ENCODE results near the gene TEX2. TPM values are rescaled to one million over a fixed set of nuclear protein-coding genes. Genes with fewer than 3 reads are reported as not detected.

Gene TEX2
- total RNA-seq, 1 experiment from 2014 or later = 20.1 TPM

- no TSS peak for BruUV-seq (replicated peaks)
- Histone ChIP-seq H3K27me3 (ENCODE audit: control insufficient read depth, insufficient read depth, low read length) (no peaks in the 10 kb centered on the region), H3K4me1 (ENCODE audit: control insufficient read depth, insufficient read depth, low read length) (peaks cover 10% of the 10 kb centered on the region), H3K27ac (ENCODE audit: low read length) (no peak overlapping the region), H3K9me3 (ENCODE audit: control insufficient read depth, insufficient read depth, low read depth, low read length) (no peaks in the 10 kb centered on the region), H3K4me3 (ENCODE audit: low read depth in 2 of 2, low read length in 2 of 2) (no peak overlapping the region), H3K36me3 (ENCODE audit: control insufficient read depth, insufficient read depth, low read length) (peaks cover 5% of the 10 kb centered on the region)
- DNase-seq (ENCODE audit: low read depth, low spot score) (no peak), ATAC-seq (no peak)
- ChIA-PET POLR2A (no interaction called here), CTCF (no interaction called here)
- intact Hi-C loops (cut with micrococcal nuclease; ENCODE audit: unreplicated experiment) (no loop called here), in situ Hi-C loops (cut with HindIII; ENCODE audit: low pct_unique_long_range_greater_than_20kb, low sequenced_read_pairs) (no loop called here)
- TF ChIP-seq, protein P1, sequence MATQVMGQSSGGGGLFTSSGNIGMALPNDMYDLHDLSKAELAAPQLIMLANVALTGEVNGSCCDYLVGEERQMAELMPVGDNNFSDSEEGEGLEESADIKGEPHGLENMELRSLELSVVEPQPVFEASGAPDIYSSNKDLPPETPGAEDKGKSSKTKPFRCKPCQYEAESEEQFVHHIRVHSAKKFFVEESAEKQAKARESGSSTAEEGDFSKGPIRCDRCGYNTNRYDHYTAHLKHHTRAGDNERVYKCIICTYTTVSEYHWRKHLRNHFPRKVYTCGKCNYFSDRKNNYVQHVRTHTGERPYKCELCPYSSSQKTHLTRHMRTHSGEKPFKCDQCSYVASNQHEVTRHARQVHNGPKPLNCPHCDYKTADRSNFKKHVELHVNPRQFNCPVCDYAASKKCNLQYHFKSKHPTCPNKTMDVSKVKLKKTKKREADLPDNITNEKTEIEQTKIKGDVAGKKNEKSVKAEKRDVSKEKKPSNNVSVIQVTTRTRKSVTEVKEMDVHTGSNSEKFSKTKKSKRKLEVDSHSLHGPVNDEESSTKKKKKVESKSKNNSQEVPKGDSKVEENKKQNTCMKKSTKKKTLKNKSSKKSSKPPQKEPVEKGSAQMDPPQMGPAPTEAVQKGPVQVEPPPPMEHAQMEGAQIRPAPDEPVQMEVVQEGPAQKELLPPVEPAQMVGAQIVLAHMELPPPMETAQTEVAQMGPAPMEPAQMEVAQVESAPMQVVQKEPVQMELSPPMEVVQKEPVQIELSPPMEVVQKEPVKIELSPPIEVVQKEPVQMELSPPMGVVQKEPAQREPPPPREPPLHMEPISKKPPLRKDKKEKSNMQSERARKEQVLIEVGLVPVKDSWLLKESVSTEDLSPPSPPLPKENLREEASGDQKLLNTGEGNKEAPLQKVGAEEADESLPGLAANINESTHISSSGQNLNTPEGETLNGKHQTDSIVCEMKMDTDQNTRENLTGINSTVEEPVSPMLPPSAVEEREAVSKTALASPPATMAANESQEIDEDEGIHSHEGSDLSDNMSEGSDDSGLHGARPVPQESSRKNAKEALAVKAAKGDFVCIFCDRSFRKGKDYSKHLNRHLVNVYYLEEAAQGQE (IDR thresholded peaks at IDR 0.05; ENCODE audit: insufficient read depth in 1 of 2, low read depth in 2 of 2, low read length in 1 of 2) = no peak
- TF ChIP-seq CTCF (IDR thresholded peaks at IDR 0.05) = no peak
- TF ChIP-seq SIN3A (IDR thresholded peaks at IDR 0.05; ENCODE audit: borderline replicate concordance, insufficient read depth, low read depth, low read length) = no peak
- TF ChIP-seq TCF7L2 (IDR thresholded peaks at IDR 0.05; ENCODE audit: low read depth, low read length) = no peak
These were observed 112.1 kb downstream of the TEX2 start for GRCh38 chr17:64151016-64151368.

DNA sequence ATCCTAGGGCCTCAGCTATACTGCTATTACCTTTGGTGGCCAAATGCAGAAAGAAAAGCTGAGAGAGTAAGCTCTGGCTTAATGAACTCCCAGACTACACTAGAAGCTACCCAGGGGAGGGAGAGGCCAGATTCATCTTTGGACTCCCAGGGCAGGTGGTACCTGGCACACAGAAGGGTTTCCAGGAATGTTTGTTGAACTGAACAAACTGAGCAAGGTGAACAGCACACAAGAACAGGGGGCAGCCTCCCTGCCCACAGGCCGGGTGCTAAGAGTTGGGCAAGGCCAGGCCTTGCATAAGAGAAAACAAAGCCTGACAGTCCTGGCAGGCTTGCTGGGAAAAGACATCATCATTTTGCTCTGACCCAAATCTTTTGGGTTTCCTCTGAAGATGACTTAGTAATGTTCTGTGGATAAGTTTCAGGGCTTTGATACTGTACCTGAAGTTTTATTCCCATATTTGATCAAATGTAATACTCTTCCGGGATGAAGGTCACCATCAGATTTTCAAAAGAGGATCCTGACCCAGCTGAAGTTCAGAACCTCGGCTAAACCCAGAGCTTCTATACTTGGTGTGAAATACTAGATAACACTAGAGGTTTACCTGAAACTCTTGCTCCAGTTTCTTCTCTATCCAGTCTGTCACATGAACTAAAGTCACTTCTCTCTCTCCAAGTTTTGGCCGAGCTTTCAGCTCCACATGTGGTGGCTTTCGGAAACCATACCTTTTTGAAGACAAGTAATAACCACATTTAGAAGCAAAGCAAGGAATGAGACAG is 112.6 kb downstream of the TEX2 start:
- Histone ChIP-seq H3K9me3 (ENCODE audit: control insufficient read depth, insufficient read depth, low read depth, low read length) (no peaks in the 10 kb centered on the region), H3K27ac (ENCODE audit: low read length) (no peak overlapping the region), H3K27me3 (ENCODE audit: control insufficient read depth, insufficient read depth, low read length) (no peaks in the 10 kb centered on the region), H3K4me3 (ENCODE audit: low read depth in 2 of 2, low read length in 2 of 2) (no peak overlapping the region), H3K4me1 (ENCODE audit: control insufficient read depth, insufficient read depth, low read length) (peaks cover 10% of the 10 kb centered on the region), H3K36me3 (ENCODE audit: control insufficient read depth, insufficient read depth, low read length) (peaks cover 5% of the 10 kb centered on the region)
- no TSS peak for BruUV-seq (replicated peaks)
- DNase-seq (ENCODE audit: low read depth, low spot score) (no peak), ATAC-seq (no peak)
- intact Hi-C loops (cut with micrococcal nuclease; ENCODE audit: unreplicated experiment) (no loop called here), in situ Hi-C loops (cut with HindIII; ENCODE audit: low pct_unique_long_range_greater_than_20kb, low sequenced_read_pairs) (no loop called here)
- no peak for TF ChIP-seq CTCF (IDR thresholded peaks at IDR 0.05)
- TF ChIP-seq, protein P1 (IDR thresholded peaks at IDR 0.05; ENCODE audit: insufficient read depth in 1 of 2, low read depth in 2 of 2, low read length in 1 of 2) = no peak
- TF ChIP-seq TCF7L2 (IDR thresholded peaks at IDR 0.05; ENCODE audit: low read depth, low read length) = no peak
- POLR2A ChIA-PET = interaction anchor here (0.6 to 0.7 kb wide), 2 partner anchors 44 to 108 kb away, joined by 3 to 4 read pairs; no protein-coding TSS in a partner anchor
- CTCF ChIA-PET = interaction anchor here (0.6 kb wide), 1 partner anchor 11 kb away, joined by 3 read pairs; no protein-coding TSS in a partner anchor

Measured in Panc1 (cell line).